Uterus (tissue), 2 donors: Measurements from ENCODE around the gene STARD7.

ENCODE experiments used
- POLR2A ChIP-seq, 2 donors: fragments of 450-650 bp; IDR thresholded peaks; one replicate each; pipeline ENCODE4 v1.6.1; 2016; ENCODE audit warnings: antibody characterized with exemption in 2 of 2, mild to moderate bottlenecking in 1 of 2, moderate library complexity in 1 of 2
- TF ChIP-seq, protein P1 (sequence below), 4 experiments: fragments of 200-600 bp in 2 of 4; fragments of 450-650 bp in 2 of 4; sonication (generic) in 2 of 4; IDR thresholded peaks; one replicate each; pipeline ENCODE4 v1.5.1; 2016 to 2019; ENCODE audit warnings: antibody characterized with exemption in 4 of 4, mild to moderate bottlenecking in 2 of 4, moderate library complexity in 1 of 4

- TF ChIP-seq, protein P1, sequence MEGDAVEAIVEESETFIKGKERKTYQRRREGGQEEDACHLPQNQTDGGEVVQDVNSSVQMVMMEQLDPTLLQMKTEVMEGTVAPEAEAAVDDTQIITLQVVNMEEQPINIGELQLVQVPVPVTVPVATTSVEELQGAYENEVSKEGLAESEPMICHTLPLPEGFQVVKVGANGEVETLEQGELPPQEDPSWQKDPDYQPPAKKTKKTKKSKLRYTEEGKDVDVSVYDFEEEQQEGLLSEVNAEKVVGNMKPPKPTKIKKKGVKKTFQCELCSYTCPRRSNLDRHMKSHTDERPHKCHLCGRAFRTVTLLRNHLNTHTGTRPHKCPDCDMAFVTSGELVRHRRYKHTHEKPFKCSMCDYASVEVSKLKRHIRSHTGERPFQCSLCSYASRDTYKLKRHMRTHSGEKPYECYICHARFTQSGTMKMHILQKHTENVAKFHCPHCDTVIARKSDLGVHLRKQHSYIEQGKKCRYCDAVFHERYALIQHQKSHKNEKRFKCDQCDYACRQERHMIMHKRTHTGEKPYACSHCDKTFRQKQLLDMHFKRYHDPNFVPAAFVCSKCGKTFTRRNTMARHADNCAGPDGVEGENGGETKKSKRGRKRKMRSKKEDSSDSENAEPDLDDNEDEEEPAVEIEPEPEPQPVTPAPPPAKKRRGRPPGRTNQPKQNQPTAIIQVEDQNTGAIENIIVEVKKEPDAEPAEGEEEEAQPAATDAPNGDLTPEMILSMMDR (IDR thresholded peaks at IDR 0.05) = no peak
- TF ChIP-seq POLR2A (IDR thresholded peaks at IDR 0.05) = no peak
Measured at GRCh38 chr2:96136129-96136720, 72.4 kb downstream of the STARD7 start.
